Measurements from ENCODE around the gene ABCC2.
"Not testable (repeated sequence)": the region's sequence is repeated elsewhere in the genome, so short reads cannot be mapped to it uniquely, and the experiment has no call there.

Gene ABCC2

DNA sequence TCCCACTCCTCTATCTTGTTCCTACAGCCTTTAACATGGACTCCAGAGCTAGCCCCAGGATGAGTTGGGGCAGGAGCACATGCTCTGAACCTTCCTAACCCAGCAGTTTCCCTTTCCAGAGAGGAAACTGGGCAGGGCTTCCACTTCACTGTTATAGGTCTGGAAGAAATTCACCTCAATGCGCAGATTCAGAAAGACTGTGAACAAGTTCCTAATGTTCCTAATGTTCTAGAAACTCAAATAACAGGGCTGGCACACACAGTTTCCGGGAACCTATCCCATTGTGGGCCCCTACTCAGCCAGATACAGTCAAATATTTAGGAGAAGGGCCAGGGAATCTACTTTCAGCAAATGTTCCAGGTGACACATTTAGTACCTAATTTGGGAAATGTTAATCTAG is 29.7 kb downstream of the ABCC2 start:
- no peak for DNase-seq

- no peak for DNase-seq
These were observed 31.7 kb downstream of the ABCC2 start for GRCh38 chr10:99814143-99814542.

- no peak for DNase-seq
These were observed 33.2 kb downstream of the ABCC2 start for GRCh38 chr10:99815621-99816020.

DNA sequence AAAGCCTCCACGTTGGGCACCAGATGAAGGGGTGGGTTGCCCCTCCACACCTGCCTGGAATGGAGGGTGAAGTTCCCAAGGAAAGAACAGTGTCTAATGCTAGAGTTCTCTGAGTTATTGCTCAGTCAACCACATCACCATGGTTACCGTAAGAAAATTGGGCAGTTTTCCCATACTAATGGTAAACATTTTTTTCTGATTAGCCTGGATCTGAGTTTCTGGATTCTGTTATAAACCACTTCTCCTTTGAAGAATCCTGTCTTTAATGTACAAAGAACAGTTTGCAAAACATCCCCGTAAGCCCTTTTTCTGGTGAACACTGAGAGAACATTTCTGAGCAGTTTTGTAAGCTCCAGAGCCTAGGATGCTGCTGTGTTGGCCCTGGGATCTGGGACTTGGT is 45.5 kb downstream of the ABCC2 start:
- no peak for DNase-seq

GRCh38 chr10:99828464-99828863 is 46.0 kb downstream of the ABCC2 start:
- DNase-seq: no peak

DNA sequence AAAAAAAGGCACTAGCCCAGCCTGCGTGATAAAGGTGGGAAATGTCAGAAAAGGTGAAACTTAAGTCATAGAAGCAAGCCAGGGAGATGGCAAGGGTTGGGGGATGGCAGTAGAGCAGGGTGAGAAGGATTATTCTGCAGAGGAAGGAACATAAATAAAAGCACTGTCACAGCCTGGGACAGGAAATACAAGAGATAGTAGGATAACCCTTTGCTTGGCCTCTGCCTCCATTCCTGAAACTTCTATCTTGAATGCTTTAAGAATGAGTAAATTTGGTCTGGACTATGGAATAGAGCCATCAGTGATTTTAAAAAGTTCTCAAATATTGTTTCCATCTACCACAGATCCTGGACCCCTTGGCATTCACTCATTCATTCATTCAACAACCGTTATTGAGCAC is 50.0 kb downstream of the ABCC2 start:
- no peak for DNase-seq

- DNase-seq: no peak
These were observed 52.0 kb downstream of the ABCC2 start for GRCh38 chr10:99834410-99834809.

- no peak for DNase-seq
These were observed 53.5 kb downstream of the ABCC2 start for GRCh38 chr10:99835947-99836346.

DNA sequence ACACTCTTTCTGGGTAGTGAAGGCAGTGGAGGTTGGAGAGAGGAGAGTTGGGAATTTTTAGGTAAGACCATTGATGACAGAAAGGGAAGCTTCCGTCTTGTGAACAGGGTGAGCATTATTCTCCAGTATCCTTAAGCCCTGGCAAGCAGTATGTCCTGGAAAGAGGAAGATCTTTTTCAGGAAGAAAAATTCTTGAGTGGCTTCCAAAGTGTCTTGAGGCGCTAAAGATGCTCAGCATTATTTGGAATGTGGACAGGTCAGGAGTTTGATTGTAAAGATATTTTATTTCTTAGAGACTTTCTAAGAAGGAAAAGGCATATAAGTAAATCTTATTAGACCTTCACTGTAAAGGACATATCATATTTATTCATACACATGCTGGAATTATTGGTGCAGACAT is 54.3 kb downstream of the ABCC2 start:
- no peak for DNase-seq

DNA sequence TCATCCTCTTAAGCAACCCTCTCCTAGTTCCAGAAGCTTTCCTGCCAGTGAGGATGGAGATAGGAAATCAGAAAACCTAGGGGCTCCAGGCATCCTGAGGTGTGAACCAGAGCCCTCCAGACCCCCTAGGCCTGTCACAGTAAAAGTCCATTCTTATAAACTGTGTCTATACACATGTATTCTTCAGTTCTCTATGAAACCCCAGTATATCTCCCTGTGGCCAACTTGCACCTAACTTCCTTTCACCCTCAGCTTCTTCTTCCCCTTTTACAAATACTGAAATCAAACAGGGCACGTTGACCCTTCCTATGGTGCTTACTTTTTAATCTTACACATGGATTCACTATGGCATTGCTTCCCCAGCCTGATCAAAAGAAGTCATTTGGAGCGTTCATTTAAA is 58.4 kb downstream of the ABCC2 start:
- not testable (repeated sequence) for DNase-seq

GRCh38 chr10:99841746-99842145 is 59.3 kb downstream of the ABCC2 start:
- no peak for DNase-seq

GRCh38 chr10:99843310-99843709 is 60.9 kb downstream of the ABCC2 start:
- DNase-seq: no peak

DNA sequence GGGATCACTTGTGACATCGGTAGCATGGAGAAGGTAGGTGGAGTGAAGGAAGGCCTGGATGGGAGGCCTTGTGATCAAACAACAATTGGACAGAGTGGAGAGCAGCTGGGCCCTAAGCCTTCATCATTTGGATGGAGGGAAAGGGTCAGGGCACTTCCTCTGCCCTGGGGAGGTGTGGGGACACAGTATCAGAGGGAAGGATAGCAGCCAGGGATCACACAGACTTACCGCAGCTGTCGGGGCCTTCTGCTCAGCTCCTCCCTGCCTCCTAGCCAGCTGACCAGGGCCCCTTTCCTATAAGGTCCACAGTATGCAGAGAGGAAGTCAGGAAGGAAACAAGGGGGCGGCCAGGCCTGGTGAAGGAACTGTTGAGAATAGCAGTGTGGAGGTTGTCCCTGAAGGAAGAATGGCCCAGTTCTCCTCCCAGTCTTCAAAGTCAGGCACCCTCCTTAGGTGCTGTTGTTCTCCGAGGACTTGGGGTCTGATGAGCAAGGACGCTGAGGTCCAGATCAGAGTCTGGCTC is 62.1 kb downstream of the ABCC2 start:
- no peak for DNase-seq

DNA sequence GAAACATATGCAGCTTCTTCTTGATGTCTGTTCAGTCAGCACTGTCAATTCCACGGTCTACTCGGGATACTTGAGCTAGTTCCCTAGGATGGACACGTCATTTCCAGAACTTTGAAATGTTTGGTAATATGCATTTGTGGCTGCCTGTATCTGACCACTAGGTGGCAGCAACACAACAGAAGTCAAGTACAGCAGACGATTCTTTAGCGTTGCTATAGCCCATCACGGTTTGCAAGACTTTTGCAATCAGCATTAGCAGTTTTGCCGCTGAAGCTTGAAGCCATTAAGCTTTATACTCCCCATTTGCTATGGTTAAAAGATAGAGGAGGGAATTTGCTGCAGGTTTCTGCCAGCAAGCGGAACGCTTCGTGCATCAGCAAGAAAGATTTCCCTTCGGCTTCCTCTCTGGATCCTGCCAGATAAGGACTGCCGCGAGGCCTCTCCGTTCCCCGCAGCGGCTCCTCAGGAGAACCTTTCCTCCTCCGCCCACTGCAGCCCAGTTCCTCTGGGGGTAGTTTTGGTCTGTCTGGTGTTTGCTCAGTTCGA is 63.5 kb downstream of the ABCC2 start:
- DNase-seq: no peak

DNA sequence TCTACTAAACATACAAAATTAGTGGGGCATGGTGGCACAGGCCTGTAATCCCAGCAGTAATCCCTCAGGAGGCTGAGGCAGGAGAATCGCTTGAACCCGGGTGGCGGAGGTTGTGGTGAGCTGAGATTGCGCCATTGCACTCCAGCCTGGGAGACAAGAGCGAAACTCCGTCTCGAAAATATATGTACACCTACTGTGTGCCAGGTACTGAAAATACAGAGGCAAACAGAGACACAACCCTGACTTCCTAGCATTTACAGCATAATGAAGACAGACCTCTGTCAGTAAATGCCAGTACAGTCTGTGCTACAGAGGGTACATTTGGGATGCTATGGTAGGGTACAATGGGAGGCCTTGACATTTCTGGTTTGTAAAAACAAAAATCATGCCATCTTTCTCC is 66.6 kb downstream of the ABCC2 start:
- DNase-seq: no peak

- no peak for DNase-seq
These were observed 67.1 kb downstream of the ABCC2 start for GRCh38 chr10:99849536-99849935.

- DNase-seq: no peak
These were observed 67.8 kb downstream of the ABCC2 start for GRCh38 chr10:99850021-99850766.

DNA sequence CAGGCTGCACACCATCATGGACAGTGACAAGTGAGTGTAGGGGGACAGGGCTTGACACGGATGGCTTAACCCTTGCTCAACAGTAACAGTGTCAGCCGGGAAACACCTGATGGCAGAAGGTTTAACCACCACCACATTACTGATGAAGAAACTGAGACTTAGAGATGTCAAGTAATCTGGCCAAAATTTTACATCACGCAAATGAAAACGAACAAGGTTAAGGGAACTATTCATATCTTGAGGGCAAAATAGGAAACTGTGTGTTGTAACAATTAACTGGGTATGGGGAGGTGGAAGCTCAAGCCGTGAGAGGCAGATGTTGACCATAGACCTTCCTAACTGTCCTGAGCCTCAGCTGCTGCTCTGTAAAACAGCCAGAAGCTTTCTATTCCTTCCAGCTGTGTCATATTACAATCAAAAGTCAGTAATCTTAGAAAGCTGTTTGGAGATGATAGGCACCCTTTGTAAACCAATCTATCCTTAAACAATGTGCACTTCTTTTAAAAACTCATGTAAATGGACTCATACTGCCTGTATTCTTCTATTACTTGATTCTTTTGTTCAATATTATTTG is 68.4 kb downstream of the ABCC2 start:
- DNase-seq: no peak

DNA sequence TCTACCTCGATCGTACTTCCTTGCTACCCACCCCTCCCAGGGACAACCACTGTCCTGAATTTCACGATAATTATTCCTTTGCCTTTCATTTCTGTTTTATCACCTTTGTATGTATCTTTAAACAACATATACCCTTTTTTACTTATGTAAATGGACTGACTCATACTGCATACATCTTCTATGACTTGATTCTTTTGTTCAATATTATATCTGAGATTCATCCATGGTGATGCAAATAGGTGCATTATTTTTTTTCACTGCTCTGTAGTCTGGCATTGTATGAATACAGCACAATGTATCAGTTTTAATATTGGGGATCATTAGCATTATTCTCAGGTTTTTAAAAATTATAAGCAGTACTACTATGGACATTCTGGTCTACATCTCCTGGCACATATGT is 69.4 kb downstream of the ABCC2 start:
- no peak for DNase-seq

- no peak for DNase-seq
These were observed 70.2 kb downstream of the ABCC2 start for GRCh38 chr10:99852481-99853213.

DNA sequence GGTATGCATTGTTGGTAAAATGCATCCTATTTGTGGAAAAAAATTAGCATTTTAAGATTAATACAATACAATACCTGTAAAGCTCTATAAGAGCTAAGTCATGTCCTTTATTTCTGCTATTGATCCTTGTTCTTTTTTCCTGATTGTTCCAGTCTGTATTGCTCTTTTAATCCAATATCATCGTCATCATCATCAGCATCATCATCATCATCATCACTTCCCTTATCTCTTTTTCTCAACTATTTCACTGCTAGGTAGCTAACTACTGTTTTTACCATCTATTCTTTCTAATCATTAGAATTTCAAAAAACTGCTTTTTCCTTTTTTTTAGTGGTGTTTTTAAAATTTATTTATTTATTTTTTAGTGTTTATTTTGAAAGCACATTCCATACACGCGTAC is 71.2 kb downstream of the ABCC2 start:
- no peak for DNase-seq

DNA sequence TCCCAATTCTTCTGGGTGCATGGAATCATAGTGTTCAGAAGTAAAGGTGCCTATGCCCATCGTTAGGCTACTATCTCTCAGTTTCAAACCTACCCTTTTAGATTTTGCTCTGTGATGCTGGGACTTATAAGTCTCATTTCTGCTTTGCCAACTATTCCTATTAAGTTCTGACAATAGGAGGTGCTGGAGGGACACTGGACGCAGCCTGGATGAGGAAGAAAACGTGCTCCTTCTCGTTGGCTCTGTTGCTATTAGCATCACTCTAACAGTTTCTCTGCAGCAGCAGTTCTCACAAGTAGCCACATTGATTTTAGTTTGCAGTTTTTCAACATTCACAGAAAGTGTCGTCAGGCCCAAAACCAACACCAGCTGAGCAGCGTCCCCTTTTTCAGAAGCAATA is 72.4 kb downstream of the ABCC2 start:
- DNase-seq: no peak

- DNase-seq: no peak
These were observed 73.1 kb downstream of the ABCC2 start for GRCh38 chr10:99855479-99856071.
